Esophagus squamous epithelium (tissue), 5 donors: ENCODE results near the gene CARMIL3. TPM values are rescaled to one million over a fixed set of nuclear protein-coding genes. Genes with fewer than 3 reads are reported as not detected.

Experiments
- DNase-seq: peaks from one replicate; lab custom pipeline; 2025; lab: John Stamatoyannopoulos, UW
- H3K27ac ChIP-seq, 4 donors: fragments of 200-600 bp; sonication (generic); one replicate each; pipeline ENCODE4 v1.5.1; 2016 to 2019; ENCODE audit warnings: mild to moderate bottlenecking in 1 of 4
- H3K27me3 ChIP-seq, 4 donors: fragments of 200-600 bp; sonication (generic); 1 replicate in 3 of 4; 2 replicates in 1 of 4; pipeline versions ENCODE4 v1.5.1 to v1.6.0; 2017 to 2021; ENCODE audit warnings: antibody characterized with exemption in 1 of 4
- H3K36me3 ChIP-seq, 3 donors: fragments of 200-600 bp; sonication (generic); one replicate each; pipeline ENCODE4 v1.5.1; 2016 to 2019
- H3K4me1 ChIP-seq, 3 donors: fragments of 200-600 bp; sonication (generic); one replicate each; pipeline ENCODE4 v1.5.1; 2017 to 2019
- H3K4me3 ChIP-seq, 4 donors: fragments of 200-600 bp; sonication (generic); 1 replicate in 3 of 4; 2 replicates in 1 of 4; pipeline ENCODE4 v1.5.1; 2016 to 2019; ENCODE audit warnings: mild to moderate bottlenecking in 2 of 4, moderate library complexity in 1 of 4
- H3K9me3 ChIP-seq, 3 donors: fragments of 200-600 bp; sonication (generic); one replicate each; pipeline ENCODE4 v1.5.1; 2016 to 2019
- CTCF ChIP-seq, 6 experiments: fragments of 450-650 bp in 4 of 6; fragments of 200-600 bp in 2 of 6; sonication (generic) in 2 of 6; IDR thresholded peaks; one replicate each; pipeline ENCODE4 v1.5.1; 2016 to 2019; ENCODE audit warnings: antibody characterized with exemption in 6 of 6, mild to moderate bottlenecking in 4 of 6, moderate library complexity in 4 of 6
- POLR2A ChIP-seq, 4 donors: fragments of 450-650 bp; IDR thresholded peaks; one replicate each; pipeline ENCODE4 v1.6.1; 2017; ENCODE audit warnings: antibody characterized with exemption in 4 of 4, mild to moderate bottlenecking in 4 of 4, moderate library complexity in 3 of 4
- WGBS, 2 donors: methylation state at CpG; one replicate each; pipeline ENCODE4 v1.1.5; 2018; 5-methylcytosine and 5-hydroxymethylcytosine counted together
- intact Hi-C: fragments of 100-400 bp; cut with DNase I; formaldehyde crosslinking; loops from one replicate; pipeline ENCODE4 v1.15.0; 2022
- total RNA-seq, 4 donors: library from RNA; depleted of rRNA; stranded (reverse); fragments of >200 nt; gene quantifications; one replicate each; pipeline ENCODE4 v1.1.0, GENCODE V29; 2016
- donor health status: DM: yes; HTN: yes; CAD: no.

Gene CARMIL3
- total RNA-seq, 4 donors from 2014 or later: 0.38 to 1.2 (median 0.86) TPM

GRCh38 chr14:24067133-24068082, 15.6 kb downstream of the CARMIL3 start:
- Histone ChIP-seq H3K4me3 (no peak overlapping the region), H3K36me3 (no peaks in the 10 kb centered on the region), H3K27ac (no peak overlapping the region), H3K4me1 (peaks cover 0 to 13% (median 7%) of the 10 kb centered on the region in 3 donors), H3K9me3 (no peaks in the 10 kb centered on the region), H3K27me3 (peaks cover 0 to 21% (median 0%) of the 10 kb centered on the region in 4 donors)
- intact Hi-C loops: no loop called here
- no peak for DNase-seq
- no peak for TF ChIP-seq CTCF (IDR thresholded peaks at IDR 0.05)
- TF ChIP-seq POLR2A (IDR thresholded peaks at IDR 0.05): no peak
- 85 to 95% methylated on average over 7 to 11 of the region's 12 CpGs for WGBS, 2 donors

GRCh38 chr14:24068711-24069410, 17.1 kb downstream of the CARMIL3 start:
- DNase-seq: no peak
- H3K27me3 ChIP-seq: peaks cover 0 to 29% (median 0%) of the 10 kb centered on the region in 4 donors
- H3K27ac ChIP-seq: no peak overlapping the region
- no peak for TF ChIP-seq POLR2A (IDR thresholded peaks at IDR 0.05)
- no peak for TF ChIP-seq CTCF (IDR thresholded peaks at IDR 0.05)
- H3K4me3 ChIP-seq: no peak overlapping the region
- no peaks in the 10 kb centered on the region for H3K9me3 ChIP-seq
- H3K36me3 ChIP-seq: no peaks in the 10 kb centered on the region
- H3K4me1 ChIP-seq: peaks cover 0 to 22% (median 11%) of the 10 kb centered on the region in 3 donors
- intact Hi-C loops: no loop called here
- 80% methylated on average over 1 of the region's 10 CpGs; no CpG with 5 or more reads in 1 of the 2 donors for WGBS, 2 donors

GRCh38 chr14:24069411-24069735, 17.6 kb downstream of the CARMIL3 start:
- Histone ChIP-seq H3K9me3 (no peaks in the 10 kb centered on the region), H3K4me3 (no peak overlapping the region), H3K4me1 (peaks cover 0 to 22% (median 11%) of the 10 kb centered on the region in 3 donors), H3K27ac (no peak overlapping the region), H3K27me3 (peaks cover 0 to 29% (median 0%) of the 10 kb centered on the region in 4 donors), H3K36me3 (no peaks in the 10 kb centered on the region)
- intact Hi-C loops: no loop called here
- WGBS, 2 donors: 90 to 93% methylated on average over 1 to 5 of the region's 6 CpGs
- no peak for TF ChIP-seq CTCF (IDR thresholded peaks at IDR 0.05)
- no peak for TF ChIP-seq POLR2A (IDR thresholded peaks at IDR 0.05)
- DNase-seq: no peak

- TF ChIP-seq POLR2A (IDR thresholded peaks at IDR 0.05): no peak
- TF ChIP-seq CTCF (IDR thresholded peaks at IDR 0.05): no peak
- peaks cover 0 to 22% (median 11%) of the 10 kb centered on the region in 3 donors for H3K4me1 ChIP-seq
- peaks cover 0 to 29% (median 0%) of the 10 kb centered on the region in 4 donors for H3K27me3 ChIP-seq
- no peaks in the 10 kb centered on the region for H3K9me3 ChIP-seq
- H3K27ac ChIP-seq: no peak overlapping the region
- H3K36me3 ChIP-seq: no peaks in the 10 kb centered on the region
- WGBS, 2 donors: 74 to 76% methylated on average over 10 of the region's 10 CpGs
- no peak overlapping the region for H3K4me3 ChIP-seq
- intact Hi-C loops: no loop called here
- no peak for DNase-seq
These were observed 18.7 kb downstream of the CARMIL3 start for GRCh38 chr14:24070285-24071143.
